GM12865 (cell line): ENCODE measurements around the gene FAM89B.

Experiments
- DNase-seq: peaks from one replicate; pipeline ENCODE4 v3.0.0; 2010; ENCODE audit warnings: low read depth
- H3K4me3 ChIP-seq: 2 replicates; pipeline ENCODE4 v1.5.1; 2011; ENCODE audit warnings: mild to moderate bottlenecking, low read depth, low read length, control low read depth
- CTCF ChIP-seq: IDR thresholded peaks from 2 replicates; pipeline ENCODE4 v1.5.1; 2011; ENCODE audit warnings: low read length, control low read depth, low read depth, inconsistent platforms; ENCODE audit not compliant: insufficient read depth; ENCODE audit errors: missing control alignments

Gene FAM89B

GRCh38 chr11:65536412-65537295 is 35.7 kb upstream of the FAM89B start:
- H3K4me3 ChIP-seq, result no peak overlapping the region
- DNase-seq, result no peak
- TF ChIP-seq CTCF, result no peak

- no peak overlapping the region for H3K4me3 ChIP-seq
Observed at GRCh38 chr11:65537296-65537597, 35.1 kb upstream of the FAM89B start.

GRCh38 chr11:65537620-65538231 is 34.6 kb upstream of the FAM89B start:
- no peak for TF ChIP-seq CTCF
- no peak overlapping the region for H3K4me3 ChIP-seq
- DNase-seq, result no peak

More at GRCh38 chr11:65537296-65537597, 35.1 kb upstream of the FAM89B start:
- no peak for DNase-seq
- TF ChIP-seq CTCF, result no peak

GRCh38 chr11:65538232-65538914 is 34.0 kb upstream of the FAM89B start:
- no peak for DNase-seq
- no peak overlapping the region for H3K4me3 ChIP-seq
- TF ChIP-seq CTCF, result no peak

GRCh38 chr11:65538915-65539743 is 33.2 kb upstream of the FAM89B start:
- TF ChIP-seq CTCF, result no peak
- H3K4me3 ChIP-seq, result no peak overlapping the region; the same call in 1 of the 2 replicates
- DNase-seq, result no peak

GRCh38 chr11:65539744-65540289 is 32.5 kb upstream of the FAM89B start:
- peak; percentile 58 for TF ChIP-seq CTCF
- DNase-seq, result no peak
- peak overlapping the region; percentile 84 for H3K4me3 ChIP-seq
